ENCODE results near the gene HERC2.
"Not testable (repeated sequence)": the region's sequence is repeated elsewhere in the genome, so short reads cannot be mapped to it uniquely, and the experiment has no call there.

DNA sequence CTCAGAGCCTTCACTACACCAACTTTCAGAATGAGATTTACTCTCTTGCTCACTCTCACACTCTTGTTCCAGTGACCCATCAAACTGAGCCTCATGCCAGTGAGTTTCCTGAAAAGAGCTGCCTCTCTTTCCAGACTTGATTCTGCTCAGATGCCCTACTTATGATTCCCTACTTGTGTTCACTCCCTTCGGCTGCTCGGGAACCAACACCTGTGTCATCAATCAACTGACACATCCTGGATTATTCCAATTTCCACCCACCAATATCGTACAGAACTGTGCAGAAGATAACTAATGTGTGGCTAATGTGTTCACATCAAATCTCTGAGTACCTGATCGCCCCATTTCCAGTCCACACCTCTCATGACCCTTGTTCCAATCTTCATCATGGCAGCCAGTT, 100.3 kb downstream of the HERC2 start:
- TF ChIP-seq, protein P1, sequence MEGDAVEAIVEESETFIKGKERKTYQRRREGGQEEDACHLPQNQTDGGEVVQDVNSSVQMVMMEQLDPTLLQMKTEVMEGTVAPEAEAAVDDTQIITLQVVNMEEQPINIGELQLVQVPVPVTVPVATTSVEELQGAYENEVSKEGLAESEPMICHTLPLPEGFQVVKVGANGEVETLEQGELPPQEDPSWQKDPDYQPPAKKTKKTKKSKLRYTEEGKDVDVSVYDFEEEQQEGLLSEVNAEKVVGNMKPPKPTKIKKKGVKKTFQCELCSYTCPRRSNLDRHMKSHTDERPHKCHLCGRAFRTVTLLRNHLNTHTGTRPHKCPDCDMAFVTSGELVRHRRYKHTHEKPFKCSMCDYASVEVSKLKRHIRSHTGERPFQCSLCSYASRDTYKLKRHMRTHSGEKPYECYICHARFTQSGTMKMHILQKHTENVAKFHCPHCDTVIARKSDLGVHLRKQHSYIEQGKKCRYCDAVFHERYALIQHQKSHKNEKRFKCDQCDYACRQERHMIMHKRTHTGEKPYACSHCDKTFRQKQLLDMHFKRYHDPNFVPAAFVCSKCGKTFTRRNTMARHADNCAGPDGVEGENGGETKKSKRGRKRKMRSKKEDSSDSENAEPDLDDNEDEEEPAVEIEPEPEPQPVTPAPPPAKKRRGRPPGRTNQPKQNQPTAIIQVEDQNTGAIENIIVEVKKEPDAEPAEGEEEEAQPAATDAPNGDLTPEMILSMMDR (IDR thresholded peaks at IDR 0.05), result not testable (repeated sequence)
- TF ChIP-seq POLR2AphosphoS5 (IDR thresholded peaks at IDR 0.05), result not testable (repeated sequence)

Measured in sigmoid colon (tissue), 4 donors.